ENCODE results near the gene ZC3H10. TPM values are rescaled to one million over a fixed set of nuclear protein-coding genes. Genes with fewer than 3 reads are reported as not detected.
A peak's percentile ranks its signal among the peaks of the same experiment; 100 is the strongest.
"Not testable (repeated sequence)": the region's sequence is repeated elsewhere in the genome, so short reads cannot be mapped to it uniquely, and the experiment has no call there.

ZC3H10 gene
- total RNA-seq, 1 donor = 8.6 TPM

- Histone ChIP-seq H3K27me3 (ENCODE audit: insufficient read depth, low read length) (no peaks in the 10 kb centered on the region), H3K4me1 (ENCODE audit: insufficient read depth, low read length) (peaks cover 26% of the 10 kb centered on the region), H3K9me3 (ENCODE audit: low read depth, low read length) (no peaks in the 10 kb centered on the region), H3K4me3 (ENCODE audit: low read length) (no peak overlapping the region)
Measured at GRCh38 chr12:56114084-56114483, 4.0 kb upstream of the ZC3H10 start.

DNA sequence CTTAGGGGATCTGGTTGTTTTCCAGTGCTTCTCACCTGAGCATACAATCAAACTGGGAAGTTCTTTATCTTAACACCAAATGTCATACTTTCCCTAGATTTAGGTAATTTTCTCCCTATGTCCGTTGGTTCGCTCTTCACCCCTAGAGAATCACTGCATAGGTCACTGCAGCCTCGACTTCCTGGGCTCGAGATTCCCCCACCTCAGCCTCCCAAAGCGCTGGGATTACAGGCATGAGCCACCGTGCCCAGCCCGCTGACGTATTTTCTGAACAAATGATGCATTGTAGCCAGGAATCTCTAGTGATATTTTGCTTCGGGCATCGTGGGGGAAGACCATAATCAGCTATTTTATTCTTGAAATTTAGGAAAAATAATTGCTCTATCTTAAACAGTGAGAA lies 2.7 kb upstream of the ZC3H10 start:
- peaks cover 35% of the 10 kb centered on the region for H3K4me1 ChIP-seq (ENCODE audit: insufficient read depth, low read length)
- peak overlapping the region; percentile 91 for H3K4me3 ChIP-seq (ENCODE audit: low read length)
- H3K9me3 ChIP-seq (ENCODE audit: low read depth, low read length) = no peaks in the 10 kb centered on the region
- no peaks in the 10 kb centered on the region for H3K27me3 ChIP-seq (ENCODE audit: insufficient read depth, low read length)

DNA sequence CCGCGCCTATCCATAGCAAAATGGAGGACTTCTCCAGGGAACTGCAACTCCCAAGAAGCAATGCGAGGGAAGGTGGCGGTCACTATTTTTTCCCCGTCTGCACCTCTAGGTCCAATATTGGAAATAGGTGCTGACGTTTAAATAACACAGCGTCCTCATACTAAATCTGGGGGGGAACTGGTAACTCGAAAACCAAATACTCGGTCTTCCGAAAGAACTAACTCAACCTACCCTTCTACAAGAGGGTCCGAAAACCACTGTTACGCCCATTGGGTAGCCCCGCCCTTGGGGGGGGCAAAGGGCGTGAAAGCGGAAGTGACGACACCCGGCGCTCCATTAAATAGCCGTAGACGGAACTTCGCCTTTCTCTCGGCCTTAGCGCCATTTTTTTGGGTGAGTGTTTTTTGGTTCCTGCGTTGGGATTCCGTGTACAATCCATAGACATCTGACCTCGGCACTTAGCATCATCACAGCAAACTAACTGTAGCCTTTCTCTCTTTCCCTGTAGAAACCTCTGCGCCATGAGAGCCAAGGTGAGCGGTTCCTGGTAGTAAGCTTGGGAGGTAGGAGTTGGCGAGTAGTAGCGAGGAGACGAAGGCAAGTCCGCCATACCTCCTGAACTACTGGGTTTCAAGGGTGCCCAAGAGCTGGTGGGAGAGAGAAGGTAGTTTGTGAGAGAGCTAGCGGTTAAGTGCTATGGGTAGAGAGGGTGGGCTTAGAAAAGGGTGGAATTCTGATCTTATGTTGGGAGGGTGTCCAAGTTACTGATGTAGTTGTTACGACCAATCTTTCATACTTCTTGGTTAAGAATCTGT lies 1.6 kb upstream of the ZC3H10 start, which contains the start of gene RPL41:
TSS of gene RPL41 (plus strand) at position 367 of the 815 bp plus-strand sequence.
- H3K4me1 ChIP-seq (ENCODE audit: insufficient read depth, low read length) = peaks cover 35% of the 10 kb centered on the region
- peak within 1 kb of the TSS; percentile 91 for H3K4me3 ChIP-seq (ENCODE audit: low read length)
- H3K9me3 ChIP-seq (ENCODE audit: low read depth, low read length) = no peaks in the 10 kb centered on the region
- H3K27me3 ChIP-seq (ENCODE audit: insufficient read depth, low read length) = no peaks in the 10 kb centered on the region

DNA sequence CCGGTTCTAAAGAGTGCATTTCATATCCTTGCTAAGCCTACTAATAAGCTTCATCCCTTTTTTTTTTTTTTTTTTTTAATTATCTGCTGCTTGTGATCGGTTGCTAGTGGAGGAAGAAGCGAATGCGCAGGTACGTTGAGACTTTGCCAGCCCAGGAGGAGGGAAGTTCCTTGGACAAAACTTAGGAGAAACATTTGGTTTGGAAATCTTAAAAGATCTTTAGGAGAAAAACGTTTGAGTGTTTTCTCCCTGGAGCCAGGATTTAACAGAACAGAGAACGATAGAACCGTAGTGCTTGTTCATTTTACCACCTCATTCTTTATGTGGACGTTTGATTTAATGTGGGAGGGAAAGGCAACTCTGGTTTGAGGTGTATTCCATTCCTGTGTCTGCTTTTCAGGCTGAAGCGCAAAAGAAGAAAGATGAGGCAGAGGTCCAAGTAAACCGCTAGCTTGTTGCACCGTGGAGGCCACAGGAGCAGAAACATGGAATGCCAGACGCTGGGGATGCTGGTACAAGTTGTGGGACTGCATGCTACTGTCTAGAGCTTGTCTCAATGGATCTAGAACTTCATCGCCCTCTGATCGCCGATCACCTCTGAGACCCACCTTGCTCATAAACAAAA lies 872 bp upstream of the ZC3H10 start:
- Histone ChIP-seq H3K4me3 (ENCODE audit: low read length) (peak overlapping the region; percentile 91), H3K4me1 (ENCODE audit: insufficient read depth, low read length) (peaks cover 35% of the 10 kb centered on the region)
- H3K27me3 ChIP-seq (ENCODE audit: insufficient read depth, low read length); H3K9me3 ChIP-seq (ENCODE audit: low read depth, low read length): not testable (repeated sequence)

DNA sequence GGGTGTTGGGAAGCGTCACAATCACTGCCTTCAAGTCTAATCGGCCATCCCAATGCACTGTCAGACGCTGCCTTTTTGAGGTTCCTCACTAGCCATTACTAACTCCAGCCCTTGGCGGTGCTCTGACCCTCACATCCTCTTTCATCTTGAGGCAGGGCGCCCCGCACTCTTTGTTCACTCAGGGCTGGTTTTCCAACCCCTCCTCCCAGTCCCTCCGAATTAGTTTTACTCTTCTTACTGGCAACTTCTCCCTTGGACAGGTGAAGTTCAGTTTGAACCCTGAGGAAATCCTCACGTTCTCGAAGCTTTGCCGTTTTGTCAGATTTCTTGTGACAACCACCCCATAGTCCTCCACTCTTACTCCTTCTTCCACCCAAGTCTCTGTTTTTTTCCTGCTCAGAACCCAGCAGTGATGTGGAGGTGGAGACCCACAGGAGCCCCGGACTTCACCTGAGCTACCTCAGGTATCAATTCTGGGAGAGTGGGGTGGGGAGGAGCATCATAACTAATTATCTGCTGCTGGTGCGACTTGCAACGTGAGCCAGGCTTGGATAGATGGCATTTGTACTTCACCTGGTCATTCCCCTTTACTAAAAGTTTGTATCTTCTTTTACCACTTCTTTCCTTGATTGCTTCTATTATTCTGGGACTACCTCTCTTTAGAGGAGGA lies 757 bp downstream of the ZC3H10 start:
- Histone ChIP-seq H3K4me3 (ENCODE audit: low read length) (peak overlapping the region; percentile 91), H3K9me3 (ENCODE audit: low read depth, low read length) (no peaks in the 10 kb centered on the region), H3K27me3 (ENCODE audit: insufficient read depth, low read length) (no peaks in the 10 kb centered on the region), H3K4me1 (ENCODE audit: insufficient read depth, low read length) (peaks cover 37% of the 10 kb centered on the region)

DNA sequence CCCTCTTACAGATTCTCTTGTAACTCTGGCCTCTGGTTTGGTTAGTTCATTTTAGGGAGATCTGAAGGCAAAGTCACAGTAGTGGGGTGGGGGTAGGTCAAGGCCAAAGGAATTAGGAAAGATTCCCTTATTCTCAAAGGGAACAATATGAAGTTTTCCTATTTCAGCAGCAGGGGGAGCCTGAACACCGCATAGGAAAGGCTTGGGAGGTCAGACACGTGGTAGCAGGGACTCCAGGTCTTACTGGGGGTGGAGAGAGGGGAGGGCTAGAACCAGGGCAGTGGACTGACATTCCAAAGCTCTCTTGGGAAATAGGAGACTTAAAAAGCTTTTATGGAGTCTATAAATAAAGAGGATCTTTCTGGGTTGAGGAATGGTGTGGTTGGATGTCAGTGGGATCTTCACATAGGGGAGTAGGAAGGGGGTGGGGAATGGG lies 1.3 kb downstream of the ZC3H10 start:
- H3K9me3 ChIP-seq (ENCODE audit: low read depth, low read length) = no peaks in the 10 kb centered on the region
- no peak overlapping the region for H3K4me3 ChIP-seq (ENCODE audit: low read length)
- H3K4me1 ChIP-seq (ENCODE audit: insufficient read depth, low read length) = peaks cover 42% of the 10 kb centered on the region
- H3K27me3 ChIP-seq (ENCODE audit: insufficient read depth, low read length) = no peaks in the 10 kb centered on the region

DNA sequence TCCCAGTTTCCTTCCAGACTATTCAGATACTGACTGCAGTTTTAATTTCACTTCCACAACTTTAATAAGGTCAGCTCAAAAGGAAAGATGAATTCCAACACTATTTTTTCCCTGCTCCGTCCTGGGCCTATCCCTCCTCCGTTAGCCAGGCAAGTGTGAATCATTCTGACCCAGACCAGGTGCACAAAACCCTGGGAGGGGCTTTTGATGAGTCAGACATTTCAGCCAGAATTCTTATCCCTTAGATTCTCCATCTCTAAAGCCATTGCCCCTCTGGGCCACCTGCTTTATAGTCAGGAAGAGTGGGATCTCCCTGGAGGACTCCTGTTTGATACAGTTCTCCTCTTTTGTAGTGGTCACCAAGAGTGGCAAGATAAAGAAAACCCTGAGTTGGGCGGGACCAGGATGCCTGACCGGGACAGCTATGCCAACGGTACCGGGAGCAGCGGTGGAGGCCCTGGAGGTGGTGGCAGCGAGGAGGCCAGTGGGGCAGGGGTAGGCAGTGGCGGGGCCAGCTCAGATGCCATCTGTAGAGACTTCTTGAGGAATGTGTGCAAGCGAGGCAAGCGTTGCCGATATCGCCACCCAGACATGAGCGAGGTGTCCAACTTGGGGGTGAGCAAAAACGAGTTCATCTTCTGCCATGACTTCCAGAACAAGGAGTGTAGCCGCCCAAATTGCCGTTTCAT lies 2.2 kb downstream of the ZC3H10 start:
- H3K9me3 ChIP-seq (ENCODE audit: low read depth, low read length) = no peaks in the 10 kb centered on the region
- peaks cover 48% of the 10 kb centered on the region for H3K4me1 ChIP-seq (ENCODE audit: insufficient read depth, low read length)
- H3K4me3 ChIP-seq (ENCODE audit: low read length) = no peak overlapping the region
- no peaks in the 10 kb centered on the region for H3K27me3 ChIP-seq (ENCODE audit: insufficient read depth, low read length)

- Histone ChIP-seq H3K9me3 (ENCODE audit: low read depth, low read length) (no peaks in the 10 kb centered on the region), H3K27me3 (ENCODE audit: insufficient read depth, low read length) (no peaks in the 10 kb centered on the region), H3K4me1 (ENCODE audit: insufficient read depth, low read length) (peaks cover 52% of the 10 kb centered on the region), H3K4me3 (ENCODE audit: low read length) (no peak overlapping the region)
Measured at GRCh38 chr12:56121204-56121870, 3.3 kb downstream of the ZC3H10 start.

- H3K4me3 ChIP-seq (ENCODE audit: low read length) = no peak overlapping the region
- no peaks in the 10 kb centered on the region for H3K9me3 ChIP-seq (ENCODE audit: low read depth, low read length)
- H3K4me1 ChIP-seq (ENCODE audit: insufficient read depth, low read length) = peaks cover 58% of the 10 kb centered on the region
- no peaks in the 10 kb centered on the region for H3K27me3 ChIP-seq (ENCODE audit: insufficient read depth, low read length)
Measured at GRCh38 chr12:56122637-56123036, 4.6 kb downstream of the ZC3H10 start.

- no peaks in the 10 kb centered on the region for H3K27me3 ChIP-seq (ENCODE audit: insufficient read depth, low read length)
- H3K4me1 ChIP-seq (ENCODE audit: insufficient read depth, low read length) = peaks cover 47% of the 10 kb centered on the region
- H3K4me3 ChIP-seq (ENCODE audit: low read length) = no peak overlapping the region
- H3K9me3 ChIP-seq (ENCODE audit: low read depth, low read length) = no peaks in the 10 kb centered on the region
Measured at GRCh38 chr12:56124133-56124532, 6.1 kb downstream of the ZC3H10 start.

DNA sequence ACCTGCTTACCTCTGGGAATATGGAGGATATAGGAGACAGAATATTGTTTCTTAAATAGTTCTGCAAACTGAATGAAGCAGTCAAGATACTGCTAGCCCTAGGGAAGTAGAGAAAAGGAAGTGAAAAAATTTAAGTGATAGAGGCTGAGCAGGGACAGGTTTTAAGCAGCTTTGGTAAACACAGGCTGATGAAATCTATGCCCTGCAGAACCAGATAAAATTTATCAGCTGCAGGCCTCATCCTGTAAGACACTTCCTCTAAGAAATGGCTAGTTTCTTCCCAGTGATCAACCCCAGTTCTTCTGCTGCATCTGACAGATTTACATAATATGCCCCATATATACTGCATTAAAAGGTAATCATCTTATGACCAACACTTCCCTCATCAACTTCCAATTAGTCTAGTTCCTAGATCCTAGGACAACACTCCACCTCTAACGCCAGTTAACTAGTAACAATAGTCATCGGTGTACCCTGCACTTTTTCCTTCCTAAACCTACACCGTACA lies 8.7 kb downstream of the ZC3H10 start:
- Histone ChIP-seq H3K9me3 (ENCODE audit: low read depth, low read length) (no peaks in the 10 kb centered on the region), H3K27me3 (ENCODE audit: insufficient read depth, low read length) (no peaks in the 10 kb centered on the region), H3K4me1 (ENCODE audit: insufficient read depth, low read length) (peaks cover 62% of the 10 kb centered on the region), H3K4me3 (ENCODE audit: low read length) (no peak overlapping the region)

GRCh38 chr12:56127485-56127887 lies 9.4 kb downstream of the ZC3H10 start:
- Histone ChIP-seq H3K27me3 (ENCODE audit: insufficient read depth, low read length) (no peaks in the 10 kb centered on the region), H3K4me3 (ENCODE audit: low read length) (peak overlapping the region; percentile 79), H3K9me3 (ENCODE audit: low read depth, low read length) (no peaks in the 10 kb centered on the region), H3K4me1 (ENCODE audit: insufficient read depth, low read length) (peaks cover 68% of the 10 kb centered on the region)

DNA sequence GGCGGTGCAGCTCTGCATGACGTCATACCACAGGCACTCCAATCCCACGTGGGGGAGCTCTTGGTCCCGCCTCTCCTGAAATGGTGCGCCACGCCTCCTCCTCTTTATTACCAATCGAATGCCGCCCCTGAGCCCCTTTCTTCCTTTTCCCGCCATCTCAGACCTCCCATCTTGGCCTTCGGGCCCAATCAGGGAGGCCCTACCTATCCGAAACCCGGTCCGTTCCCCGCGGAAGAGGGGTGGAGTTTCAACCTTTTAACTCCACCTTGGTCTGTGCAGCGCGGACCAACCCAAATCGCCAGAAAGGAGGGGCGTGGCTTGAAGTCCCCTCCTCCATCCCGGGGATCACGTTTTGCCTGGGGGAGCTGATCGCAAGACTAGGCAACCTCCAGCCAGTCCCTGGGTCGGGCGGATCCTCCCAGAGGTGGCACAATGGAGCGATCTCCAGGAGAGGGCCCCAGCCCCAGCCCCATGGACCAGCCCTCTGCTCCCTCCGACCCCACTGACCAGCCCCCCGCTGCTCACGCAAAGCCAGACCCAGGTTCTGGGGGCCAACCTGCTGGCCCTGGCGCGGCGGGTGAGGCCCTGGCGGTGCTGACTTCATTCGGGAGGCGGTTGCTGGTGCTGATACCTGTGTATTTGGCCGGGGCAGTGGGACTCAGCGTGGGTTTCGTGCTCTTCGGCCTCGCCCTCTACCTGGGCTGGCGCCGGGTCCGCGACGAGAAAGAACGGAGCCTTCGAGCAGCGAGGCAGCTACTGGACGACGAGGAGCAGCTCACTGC lies 10.0 kb downstream of the ZC3H10 start, which contains the start of gene ESYT1:
TSS of gene ESYT1 (plus strand) at position 380 of the 782 bp plus-strand sequence. CDS start at position 433, 53 bp downstream.
- Histone ChIP-seq H3K4me1 (ENCODE audit: insufficient read depth, low read length) (peaks cover 68% of the 10 kb centered on the region), H3K9me3 (ENCODE audit: low read depth, low read length) (no peaks in the 10 kb centered on the region), H3K4me3 (ENCODE audit: low read length) (peak within 1 kb of the TSS; percentile 79), H3K27me3 (ENCODE audit: insufficient read depth, low read length) (no peaks in the 10 kb centered on the region)
